BLaER1 (cell line): Measurements from ENCODE around the gene ETV3L.

Source experiments
- H3K27ac ChIP-seq: shearing (Covaris generic); formaldehyde crosslinking; 2 replicates; pipeline ENCODE4 v1.8.1; 2022
- H3K27me3 ChIP-seq: shearing (Covaris generic); formaldehyde crosslinking; 2 replicates; pipeline ENCODE4 v1.8.1; 2022
- H3K36me3 ChIP-seq: shearing (Covaris generic); formaldehyde crosslinking; 2 replicates; pipeline ENCODE4 v1.8.1; 2022
- H3K4me1 ChIP-seq: shearing (Covaris generic); formaldehyde crosslinking; 2 replicates; pipeline ENCODE4 v1.8.1; 2022
- H3K4me2 ChIP-seq: shearing (Covaris generic); formaldehyde crosslinking; 2 replicates; pipeline ENCODE4 v1.8.1; 2022
- H3K4me3 ChIP-seq: shearing (Covaris generic); formaldehyde crosslinking; 2 replicates; pipeline ENCODE4 v1.8.1; 2022
- H3K9ac ChIP-seq: shearing (Covaris generic); formaldehyde crosslinking; 2 replicates; pipeline ENCODE4 v1.8.1; 2022
- H3K9me3 ChIP-seq: shearing (Covaris generic); formaldehyde crosslinking; 2 replicates; pipeline ENCODE4 v1.8.1; 2022
- H4K20me1 ChIP-seq: shearing (Covaris generic); formaldehyde crosslinking; 2 replicates; pipeline ENCODE4 v1.8.1; 2022
- Cebpa-rat ChIP-seq: shearing (Covaris generic); IDR thresholded peaks from 2 replicates; pipeline ENCODE4 v1.8.1; 2022

ETV3L gene

DNA sequence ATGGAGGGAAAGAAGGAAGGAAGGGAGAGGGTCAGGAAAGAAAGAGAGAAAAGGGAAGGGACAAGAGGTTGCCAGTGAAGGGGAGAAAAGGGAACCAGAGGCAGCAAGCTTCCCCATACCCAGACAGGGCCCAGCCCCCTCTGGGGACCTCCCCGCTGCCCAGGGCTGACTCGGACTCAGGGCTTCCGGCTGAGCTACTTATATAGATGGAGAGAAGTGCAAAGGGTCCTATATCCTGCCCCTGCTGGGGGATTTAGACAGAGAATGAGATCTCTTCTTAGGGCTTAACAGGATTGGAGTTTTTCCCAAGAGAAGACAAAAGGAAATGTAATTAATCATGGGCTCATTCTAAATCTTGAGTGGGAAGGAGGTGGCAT is at the start of gene ETV3L:
ETV3L (minus strand) TSS at position 176 of the 377 bp plus-strand sequence. CDS start 285 bp downstream, outside the sequence.
- Histone ChIP-seq H3K27me3 (no peaks in the 10 kb centered on the region), H3K27ac (no peak within 1 kb of the TSS), H3K9me3 (no peaks in the 10 kb centered on the region), H3K9ac (no peak within 1 kb of the TSS), H4K20me1 (no peaks in the 10 kb centered on the region), H3K4me3 (no peak within 1 kb of the TSS), H3K4me1 (peaks cover 12% of the 10 kb centered on the region), H3K36me3 (no peaks in the 10 kb centered on the region), H3K4me2 (peak within 1 kb of the TSS; percentile 58)
- no peak for TF ChIP-seq Cebpa-rat

DNA sequence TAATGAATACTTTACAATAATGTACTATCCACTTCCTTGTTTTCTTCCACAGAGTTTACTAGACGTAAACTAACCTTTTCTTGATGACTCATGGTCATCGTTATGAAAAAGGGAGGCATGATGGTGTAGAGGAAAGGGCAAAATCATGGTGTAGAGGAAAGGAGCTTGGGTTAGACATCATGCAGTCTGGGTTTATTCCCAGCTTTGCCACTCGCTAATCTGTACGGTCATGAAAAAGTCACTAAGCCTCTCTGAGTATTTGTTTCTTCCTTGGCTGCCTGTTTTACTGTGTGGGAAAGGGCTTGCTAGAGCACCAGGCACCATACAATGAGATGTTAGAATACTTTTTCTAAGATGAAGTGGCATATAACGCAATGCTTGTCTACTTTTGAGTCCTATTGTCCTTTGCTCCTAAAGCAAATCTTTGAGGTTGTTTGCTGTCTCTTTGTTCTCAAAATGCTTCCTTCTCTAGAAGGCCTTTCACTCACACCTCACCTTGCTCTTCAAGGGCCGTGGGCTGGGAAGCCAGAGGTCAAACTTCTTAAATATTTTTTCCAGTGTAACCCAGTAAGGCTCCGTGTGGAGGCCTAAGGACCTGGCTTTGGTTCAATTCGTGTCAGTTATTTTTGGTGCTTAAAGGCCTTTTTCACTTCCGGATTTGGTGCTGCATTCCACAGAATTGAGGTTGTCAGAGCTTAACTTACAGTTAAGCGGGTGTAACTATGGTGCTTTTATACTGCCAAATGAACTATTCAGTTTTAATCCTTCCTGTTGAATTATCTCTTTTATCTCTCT is 48.5 kb upstream of the ETV3L start:
- H3K9me3 ChIP-seq, result no peaks in the 10 kb centered on the region
- peaks cover 12% of the 10 kb centered on the region for H3K4me1 ChIP-seq
- H3K27me3 ChIP-seq, result no peaks in the 10 kb centered on the region
- H3K4me3 ChIP-seq, result no peak overlapping the region
- H3K27ac ChIP-seq, result peak overlapping the region; percentile 68
- no peaks in the 10 kb centered on the region for H3K36me3 ChIP-seq
- no peak for TF ChIP-seq Cebpa-rat
- peak overlapping the region; percentile 47 for H3K4me2 ChIP-seq
- no peak overlapping the region for H3K9ac ChIP-seq
- H4K20me1 ChIP-seq, result no peaks in the 10 kb centered on the region

DNA sequence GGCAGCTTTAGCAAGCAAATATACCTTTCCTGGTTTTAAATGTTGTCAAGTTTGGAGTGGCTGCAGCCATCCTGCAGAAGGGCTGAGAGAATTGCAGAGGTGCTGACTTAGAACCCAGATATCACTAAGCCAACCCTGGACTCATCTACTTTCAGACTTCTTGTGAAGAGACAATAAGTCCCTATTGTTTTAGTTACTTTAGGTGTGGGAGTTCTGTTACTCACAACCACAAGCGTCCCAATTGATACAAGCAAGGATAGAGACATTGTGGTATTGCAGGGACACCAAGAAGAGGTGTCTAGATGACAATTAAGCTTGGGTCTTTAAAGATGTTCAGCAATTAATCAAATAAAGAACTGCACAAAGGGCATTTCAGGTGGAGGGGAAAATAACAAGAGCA is 47.4 kb upstream of the ETV3L start:
- no peaks in the 10 kb centered on the region for H3K9me3 ChIP-seq
- H3K4me2 ChIP-seq, result no peak overlapping the region
- H3K27ac ChIP-seq, result no peak overlapping the region
- no peaks in the 10 kb centered on the region for H3K36me3 ChIP-seq
- peaks cover 12% of the 10 kb centered on the region for H3K4me1 ChIP-seq
- no peak overlapping the region for H3K9ac ChIP-seq
- H3K27me3 ChIP-seq, result no peaks in the 10 kb centered on the region
- TF ChIP-seq Cebpa-rat, result no peak
- no peak overlapping the region for H3K4me3 ChIP-seq
- no peaks in the 10 kb centered on the region for H4K20me1 ChIP-seq

DNA sequence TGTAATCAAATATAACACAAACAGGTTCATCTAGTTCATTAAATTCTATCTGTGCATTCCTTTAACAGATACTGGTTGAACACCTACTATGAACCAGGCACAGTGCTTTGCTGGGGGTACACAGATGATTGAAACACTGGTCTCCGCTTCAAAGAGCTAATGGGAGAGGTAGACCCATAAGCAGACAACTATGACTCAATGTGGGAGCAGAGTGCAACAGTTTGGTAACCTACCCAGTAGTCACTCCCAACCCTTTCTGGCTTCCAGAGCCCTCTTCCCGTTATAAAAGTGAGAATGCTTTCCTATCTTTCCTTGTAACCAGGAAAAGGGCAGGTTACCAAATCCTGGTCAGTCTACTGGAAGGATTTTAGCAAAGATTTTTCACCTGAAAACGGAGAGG is 46.6 kb upstream of the ETV3L start:
- TF ChIP-seq Cebpa-rat, result no peak
- H3K4me3 ChIP-seq, result no peak overlapping the region
- H3K4me1 ChIP-seq, result peaks cover 12% of the 10 kb centered on the region
- no peak overlapping the region for H3K9ac ChIP-seq
- no peaks in the 10 kb centered on the region for H3K9me3 ChIP-seq
- no peaks in the 10 kb centered on the region for H3K36me3 ChIP-seq
- H4K20me1 ChIP-seq, result no peaks in the 10 kb centered on the region
- no peak overlapping the region for H3K27ac ChIP-seq
- no peak overlapping the region for H3K4me2 ChIP-seq
- H3K27me3 ChIP-seq, result no peaks in the 10 kb centered on the region

DNA sequence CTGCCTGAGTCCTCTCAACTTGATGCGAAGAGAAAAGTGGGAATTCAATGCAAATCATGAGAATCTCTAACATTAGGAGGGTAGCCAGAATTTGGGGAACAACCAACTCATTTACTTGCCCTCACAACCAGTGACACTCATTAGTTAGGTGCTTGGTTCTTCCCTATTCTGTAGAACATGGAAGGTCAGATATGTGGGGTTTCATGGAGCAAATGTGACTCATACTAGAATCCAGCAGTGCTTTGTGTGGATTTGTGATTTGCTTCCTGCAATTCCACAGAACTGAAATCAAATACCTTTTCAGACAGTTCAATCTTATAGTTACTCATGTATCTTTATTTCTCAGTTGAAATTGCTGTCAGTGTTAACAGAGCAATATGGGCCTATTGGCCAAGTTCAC is 45.5 kb upstream of the ETV3L start:
- Histone ChIP-seq H3K4me1 (peaks cover 12% of the 10 kb centered on the region), H3K9me3 (no peaks in the 10 kb centered on the region), H3K36me3 (no peaks in the 10 kb centered on the region), H3K4me2 (no peak overlapping the region), H3K9ac (no peak overlapping the region), H3K27me3 (no peaks in the 10 kb centered on the region), H3K4me3 (no peak overlapping the region), H3K27ac (no peak overlapping the region), H4K20me1 (no peaks in the 10 kb centered on the region)
- no peak for TF ChIP-seq Cebpa-rat

DNA sequence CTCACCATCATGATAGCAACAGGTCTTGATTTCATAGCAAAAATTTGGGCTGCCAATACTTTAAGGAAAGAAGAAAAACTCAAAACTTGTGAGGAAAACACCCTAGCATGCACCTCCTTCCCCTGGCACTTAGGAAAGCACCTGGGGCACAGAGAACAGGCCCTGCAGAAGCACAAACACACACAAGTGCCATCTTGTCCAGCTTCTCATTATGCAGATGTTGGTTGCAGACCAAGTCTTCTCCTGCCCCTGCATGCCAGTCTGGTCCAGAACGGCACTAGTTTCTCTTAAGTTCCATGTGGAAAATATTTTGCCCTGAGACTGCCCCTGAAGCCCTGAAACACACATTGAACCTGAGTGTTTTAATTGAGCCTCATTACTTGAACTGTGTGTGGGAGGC is 44.9 kb upstream of the ETV3L start:
- H3K27me3 ChIP-seq, result no peaks in the 10 kb centered on the region
- no peaks in the 10 kb centered on the region for H4K20me1 ChIP-seq
- no peak overlapping the region for H3K27ac ChIP-seq
- peaks cover 13% of the 10 kb centered on the region for H3K4me1 ChIP-seq
- no peaks in the 10 kb centered on the region for H3K36me3 ChIP-seq
- no peak overlapping the region for H3K4me2 ChIP-seq
- H3K9ac ChIP-seq, result no peak overlapping the region
- TF ChIP-seq Cebpa-rat, result no peak
- no peak overlapping the region for H3K4me3 ChIP-seq
- no peaks in the 10 kb centered on the region for H3K9me3 ChIP-seq

DNA sequence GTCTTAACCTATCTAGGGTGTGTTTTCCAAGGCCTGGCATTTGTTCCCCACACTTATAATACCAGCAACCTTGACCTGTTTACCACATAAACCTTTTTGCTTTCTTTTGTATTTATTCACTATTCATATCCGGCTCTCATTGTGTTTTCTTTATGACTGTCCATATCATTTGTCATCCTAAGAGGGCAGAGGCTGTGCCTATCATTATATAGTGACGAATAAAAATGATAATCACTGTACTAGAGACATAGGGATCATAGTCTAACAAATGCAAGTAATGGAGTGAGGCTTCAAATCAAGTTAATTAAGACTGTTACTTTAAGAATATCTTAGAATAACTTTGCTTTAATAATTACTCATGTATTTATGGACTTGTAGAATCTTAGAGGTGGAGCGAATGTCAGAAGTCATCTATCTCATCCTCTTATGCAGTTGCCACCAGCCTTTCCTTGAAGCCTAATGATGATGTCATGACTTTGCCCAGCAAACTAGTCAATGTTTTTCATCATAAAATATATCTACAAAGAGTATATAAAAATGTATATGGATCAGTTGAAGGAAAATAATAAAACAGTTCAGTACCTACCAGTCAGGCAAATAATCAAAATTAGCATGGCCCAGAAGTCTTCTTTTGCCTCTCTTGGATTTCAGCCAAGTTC is 43.3 kb upstream of the ETV3L start:
- Histone ChIP-seq H3K27ac (no peak overlapping the region), H4K20me1 (peaks cover under 1% of the 10 kb centered on the region), H3K4me1 (peaks cover 9% of the 10 kb centered on the region), H3K36me3 (no peaks in the 10 kb centered on the region), H3K4me3 (no peak overlapping the region), H3K4me2 (no peak overlapping the region), H3K9me3 (no peaks in the 10 kb centered on the region), H3K27me3 (no peaks in the 10 kb centered on the region), H3K9ac (no peak overlapping the region)
- TF ChIP-seq Cebpa-rat, result no peak

DNA sequence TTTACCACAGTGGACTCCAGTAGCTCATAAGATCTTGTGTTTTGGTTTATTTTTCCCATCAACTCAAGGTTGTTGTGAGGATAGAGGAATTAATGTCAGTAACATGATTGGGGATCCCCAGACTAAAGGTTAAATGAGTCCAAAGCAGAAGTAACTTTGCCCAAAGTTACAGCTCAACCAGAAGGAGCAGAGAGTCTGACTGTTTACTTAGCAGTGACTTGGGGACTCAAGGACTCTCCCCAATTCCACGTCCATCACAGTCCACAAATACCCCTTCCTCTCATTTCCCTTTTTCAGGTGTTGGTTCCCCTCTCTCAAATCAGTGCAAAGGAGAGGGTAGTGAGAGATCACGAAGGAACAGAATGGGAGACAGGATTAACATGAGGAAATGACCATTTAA is 42.6 kb upstream of the ETV3L start:
- Histone ChIP-seq H3K36me3 (no peaks in the 10 kb centered on the region), H3K9ac (no peak overlapping the region), H4K20me1 (peaks cover 8% of the 10 kb centered on the region), H3K4me3 (no peak overlapping the region), H3K9me3 (no peaks in the 10 kb centered on the region), H3K27ac (no peak overlapping the region), H3K4me2 (no peak overlapping the region), H3K27me3 (no peaks in the 10 kb centered on the region), H3K4me1 (peaks cover 9% of the 10 kb centered on the region)
- TF ChIP-seq Cebpa-rat, result no peak

DNA sequence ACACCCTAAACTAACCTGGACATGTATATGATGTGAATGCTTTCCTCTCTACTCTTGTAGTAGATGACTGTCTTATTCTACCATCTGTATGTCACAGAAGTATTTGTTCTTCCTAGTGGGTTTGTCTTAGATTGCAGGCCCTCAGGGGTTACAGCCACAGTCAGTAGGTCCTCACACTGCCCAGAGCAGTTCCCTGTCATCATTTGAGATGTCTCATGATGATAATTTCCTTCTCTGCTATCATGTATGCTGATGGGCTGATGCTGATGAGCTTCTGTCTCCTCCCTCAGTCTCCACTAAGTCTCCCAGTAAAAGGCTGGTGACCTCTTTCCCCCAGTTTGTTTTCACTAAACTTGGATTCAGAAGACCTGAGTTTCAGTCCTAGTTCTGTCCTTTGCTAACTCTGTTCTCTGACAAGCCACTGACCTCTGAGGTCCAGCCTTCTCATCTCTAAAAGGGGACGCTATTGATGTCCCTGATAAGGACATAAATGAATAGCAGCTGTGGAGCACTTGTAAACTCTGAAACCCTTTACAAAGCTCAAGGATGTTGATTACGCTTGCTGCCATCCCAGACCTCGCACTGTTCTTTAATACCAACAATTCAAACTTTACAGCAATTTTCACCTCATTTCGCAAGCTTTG is 41.7 kb upstream of the ETV3L start:
- Histone ChIP-seq H3K27ac (no peak overlapping the region), H3K4me3 (no peak overlapping the region), H3K4me1 (peaks cover 18% of the 10 kb centered on the region), H3K9ac (no peak overlapping the region), H3K9me3 (no peaks in the 10 kb centered on the region), H3K27me3 (no peaks in the 10 kb centered on the region), H4K20me1 (peaks cover 17% of the 10 kb centered on the region), H3K36me3 (0 out of 2 replicates have a peak, but pooled peaks cover under 1% of the 10 kb centered on the region), H3K4me2 (no peak overlapping the region)
- no peak for TF ChIP-seq Cebpa-rat

DNA sequence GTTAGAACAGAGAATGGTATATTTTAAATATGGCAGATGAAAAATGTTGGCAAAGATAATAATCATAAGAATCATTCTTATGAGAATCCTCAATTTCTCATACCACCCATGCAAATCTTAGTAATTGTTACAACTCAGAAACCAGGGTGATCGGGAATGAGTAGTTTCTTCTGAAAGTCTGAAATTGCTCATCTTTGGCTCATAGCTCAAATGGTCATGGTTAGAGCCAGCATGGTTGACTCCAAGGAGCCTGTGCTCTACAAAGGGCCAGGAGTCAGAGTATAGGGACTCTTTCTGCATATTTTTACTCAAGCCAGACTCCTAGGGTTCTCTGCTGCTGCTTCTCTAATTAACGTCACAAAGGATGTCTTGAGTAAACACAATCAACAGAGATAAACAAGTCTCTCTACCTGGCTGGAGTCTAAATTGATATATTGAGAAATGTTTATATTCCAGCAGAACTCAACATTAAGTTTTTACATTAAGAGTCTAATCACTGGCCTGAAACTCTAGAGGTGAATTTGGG is 40.5 kb upstream of the ETV3L start:
- H3K9me3 ChIP-seq, result no peaks in the 10 kb centered on the region
- H3K4me1 ChIP-seq, result peaks cover 30% of the 10 kb centered on the region
- no peak overlapping the region for H3K9ac ChIP-seq
- no peak overlapping the region for H3K4me3 ChIP-seq
- H3K27me3 ChIP-seq, result no peaks in the 10 kb centered on the region
- peaks cover 29% of the 10 kb centered on the region for H4K20me1 ChIP-seq
- TF ChIP-seq Cebpa-rat, result no peak
- no peak overlapping the region for H3K27ac ChIP-seq
- H3K36me3 ChIP-seq, result peaks cover 12% of the 10 kb centered on the region
- no peak overlapping the region for H3K4me2 ChIP-seq
